HCT116 (cell line): ENCODE measurements around the gene BCDIN3D. TPM values are rescaled to one million over a fixed set of nuclear protein-coding genes. Genes with fewer than 3 reads are reported as not detected.

Experiments
- ATAC-seq: fragments of 200-7000 bp; cut with Tn5 transposase; 2 replicates; pipeline ENCODE4 v1.9.1; 2020; ENCODE audit warnings: mild to moderate bottlenecking, moderate library complexity
- BruUV-seq: library from RNA; stranded (reverse); fragments of 400-500 nt; replicated peaks from 2 replicates; lab custom pipeline; 2021; lab: Mats Ljungman, UMichigan
- CTCF ChIA-PET: fragments of 300-600 bp; sonication (Branson Sonifier 250); formaldehyde crosslinking; loops from one replicate; lab custom pipeline; 2021; ENCODE audit warnings: antibody characterized with exemption; lab: Charles Lee
- POLR2A ChIA-PET: fragments of 300-600, 350-600 bp; sonication (Branson Sonifier 250); formaldehyde crosslinking; loops from one replicate; lab custom pipeline; 2021; ENCODE audit warnings: antibody characterized with exemption; lab: Charles Lee
- RAD21 ChIA-PET, 2 experiments: fragments of 300-600 bp; sonication (Branson Sonifier 250); formaldehyde crosslinking; loops; one replicate each; lab custom pipeline; 2023; ENCODE audit warnings: low total read pairs in 2 of 2; ENCODE audit not compliant: uncharacterized antibody in 2 of 2, unreplicated experiment in 2 of 2, low non-redundant PET in 1 of 2; lab: Charles Lee
- DNase-seq: peaks from one replicate; pipeline ENCODE4 v3.0.0-alpha.2; 2010; ENCODE audit warnings: low read depth, low spot score
- H2AFZ ChIP-seq: fragments of 200-600 bp; shearing (Covaris generic), sonication (generic); 2 replicates; pipeline ENCODE4 v1.6.1; 2017; ENCODE audit warnings: low read depth, mixed run types, mixed read lengths, antibody characterized with exemption, low read length; ENCODE audit not compliant: poor library complexity, severe bottlenecking
- H3K27ac ChIP-seq: 2 replicates; pipeline ENCODE4 v1.5.1; 2012; ENCODE audit warnings: low read depth, low read length
- H3K27me3 ChIP-seq: fragments of 200-600 bp; sonication (generic); 2 replicates; pipeline ENCODE4 v1.6.1; 2016; ENCODE audit warnings: mixed run types, low read length, mixed read lengths; ENCODE audit not compliant: insufficient read depth
- H3K36me3 ChIP-seq, 2 experiments: fragments of 200-500 bp in 1 of 2; fragments of 200-600 bp in 1 of 2; sonication (Bioruptor generic) in 1 of 2; sonication (generic) in 1 of 2; 2 replicates each; pipeline versions ENCODE4 v1.5.1 to v1.6.1; 2014 to 2016; ENCODE audit warnings: low read length in 2 of 2, inconsistent platforms in 1 of 2, mixed read lengths in 1 of 2, mixed run types in 1 of 2; ENCODE audit not compliant: insufficient read depth in 2 of 2, control insufficient read depth in 1 of 2
- H3K4me1 ChIP-seq, 2 experiments: fragments of 200-600 bp in 1 of 2; sonication (generic) in 1 of 2; 2 replicates each; pipeline versions ENCODE4 v1.5.1 to v1.6.1; 2012 to 2017; ENCODE audit warnings: low read length in 2 of 2, inconsistent platforms in 1 of 2, mild to moderate bottlenecking in 1 of 2, mixed read lengths in 1 of 2, mixed run types in 1 of 2, moderate library complexity in 1 of 2; ENCODE audit not compliant: insufficient read depth in 2 of 2, control insufficient read depth in 1 of 2
- H3K4me2 ChIP-seq: fragments of 200-600 bp; sonication (generic); 2 replicates; pipeline ENCODE4 v1.6.1; 2017; ENCODE audit warnings: mixed run types, low read length, mixed read lengths
- H3K4me3 ChIP-seq, 2 experiments: fragments of 200-600 bp in 1 of 2; sonication (generic) in 1 of 2; replicated peaks in 1 of 2; 2 replicates each; pipeline ENCODE4 v1.5.1; 2011 to 2016; ENCODE audit warnings: low read length in 2 of 2, control low read depth in 1 of 2, low read depth in 1 of 2, mild to moderate bottlenecking in 1 of 2, mixed read lengths in 1 of 2, mixed run types in 1 of 2
- H3K79me2 ChIP-seq: fragments of 200-600 bp; sonication (generic); 2 replicates; pipeline ENCODE4 v1.6.1; 2017; ENCODE audit warnings: mild to moderate bottlenecking, mixed run types, low read length, moderate library complexity, mixed read lengths; ENCODE audit not compliant: insufficient read depth
- H3K9ac ChIP-seq: fragments of 200-600 bp; sonication (generic); 2 replicates; pipeline ENCODE4 v1.6.1; 2016; ENCODE audit warnings: low read length, mixed read lengths
- H3K9me2 ChIP-seq: fragments of 200-600 bp; sonication (generic), shearing (Covaris generic); 2 replicates; pipeline ENCODE4 v1.6.1; 2017; ENCODE audit warnings: mixed run types, mild to moderate bottlenecking, moderate library complexity; ENCODE audit not compliant: insufficient read depth
- H3K9me3 ChIP-seq, 2 experiments: fragments of 200-500 bp in 1 of 2; fragments of 200-600 bp in 1 of 2; sonication (Bioruptor generic) in 1 of 2; sonication (generic) in 1 of 2; 2 replicates each; pipeline ENCODE4 v1.6.1; 2014 to 2017; ENCODE audit warnings: low read length in 2 of 2, mixed read lengths in 2 of 2, inconsistent platforms in 1 of 2, low read depth in 1 of 2, mild to moderate bottlenecking in 1 of 2, mixed run types in 1 of 2, moderate library complexity in 1 of 2; ENCODE audit not compliant: control insufficient read depth in 1 of 2, insufficient read depth in 1 of 2
- H4K20me1 ChIP-seq: fragments of 200-600 bp; sonication (generic), shearing (Covaris generic); 2 replicates; pipeline ENCODE4 v1.6.1; 2017; ENCODE audit warnings: mixed run types, mild to moderate bottlenecking, moderate library complexity; ENCODE audit not compliant: insufficient read depth
- CBX3 ChIP-seq: IDR thresholded peaks from 2 replicates; pipeline ENCODE4 v1.6.1; 2012; ENCODE audit warnings: low read depth
- CTCF ChIP-seq, 3 experiments: fragments of 200-600 bp in 1 of 3; sonication (generic) in 1 of 3; IDR thresholded peaks in 2 of 3; conservative IDR thresholded peaks in 1 of 3; 2 replicates each; pipeline ENCODE4 v1.5.1; 2012 to 2017; ENCODE audit warnings: low read depth in 2 of 3, low read length in 2 of 3, antibody characterized with exemption in 1 of 3, borderline replicate concordance in 1 of 3, control low read depth in 1 of 3, mild to moderate bottlenecking in 1 of 3, mixed read lengths in 1 of 3, mixed run types in 1 of 3, moderate library complexity in 1 of 3; ENCODE audit not compliant: insufficient read depth in 1 of 3
- EGR1 ChIP-seq: IDR thresholded peaks from 2 replicates; pipeline ENCODE4 v1.6.1; 2012; ENCODE audit warnings: low read depth
- RAD21 ChIP-seq: IDR thresholded peaks from 2 replicates; pipeline ENCODE4 v1.6.1; 2012; ENCODE audit warnings: low read depth, mild to moderate bottlenecking
- SP1 ChIP-seq: IDR thresholded peaks from 2 replicates; pipeline ENCODE4 v1.6.1; 2012; ENCODE audit warnings: low read depth
- intact Hi-C: fragments of 100-400 bp; cut with micrococcal nuclease; formaldehyde crosslinking; loops from 2 replicates; pipeline ENCODE4 v1.10.0; 2022
- total RNA-seq: library from RNA; stranded (reverse); gene quantifications from one replicate; pipeline ENCODE4 v1.2.1, GENCODE V29; 2021; ENCODE audit not compliant: unreplicated experiment
- TF ChIP-seq, protein P1 (sequence below): IDR thresholded peaks from 2 replicates; pipeline ENCODE4 v1.6.1; 2012
- TF ChIP-seq, protein P2 (sequence below): IDR thresholded peaks from 2 replicates; pipeline ENCODE4 v1.6.1; 2011; ENCODE audit warnings: mild to moderate bottlenecking, low read length, moderate library complexity; ENCODE audit not compliant: insufficient replicate concordance; ENCODE audit errors: extremely low read depth

The BCDIN3D gene
- total RNA-seq, 1 experiment from 2014 or later: 5.7 TPM

DNA sequence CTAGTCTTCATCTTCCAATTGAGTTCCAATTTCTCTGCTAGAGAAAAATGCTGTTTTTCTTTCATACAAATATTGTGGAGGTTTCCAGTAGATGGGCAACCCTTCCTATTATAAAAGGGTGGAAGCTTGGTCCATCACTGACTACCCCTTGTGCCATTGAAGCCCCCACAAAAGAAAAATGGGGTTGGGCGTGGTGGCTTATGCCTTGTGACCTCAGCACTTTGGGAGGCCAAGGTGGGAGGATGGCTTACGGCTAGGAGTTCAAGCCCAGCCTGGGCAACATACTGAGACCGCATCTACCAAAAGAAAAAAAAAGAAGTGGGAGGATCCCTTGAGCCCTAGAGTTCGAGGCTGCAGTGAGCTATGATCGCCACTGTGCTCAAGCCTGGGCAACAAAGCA lies 37.5 kb downstream of the BCDIN3D start:
- no peak overlapping the region for H3K4me3 ChIP-seq
- no peak for TF ChIP-seq CTCF (IDR thresholded peaks at IDR 0.05 in 2 of 3, conservative IDR thresholded peaks at IDR 0.05 in 1 of 3; ENCODE audit: borderline replicate concordance in 1 of 3, insufficient read depth in 1 of 3, low read depth in 2 of 3, low read length in 2 of 3)
- no peaks in the 10 kb centered on the region for H3K9me2 ChIP-seq
- ChIA-PET CTCF (interaction anchor here (1.0 kb wide), 1 partner anchor 64 kb away, joined by 3 read pairs; the partner anchor contains the start of gene TMBIM6), RAD21 (no interaction called here), POLR2A (no interaction called here)
- no TSS peak for BruUV-seq
- no peaks in the 10 kb centered on the region for H3K27me3 ChIP-seq
- no peaks in the 10 kb centered on the region for H3K36me3 ChIP-seq
- intact Hi-C loops: no loop called here
- H3K9me3 ChIP-seq: no peaks in the 10 kb centered on the region
- no peaks in the 10 kb centered on the region for H3K79me2 ChIP-seq
- no peaks in the 10 kb centered on the region for H3K4me1 ChIP-seq
- H2AFZ ChIP-seq: no peak overlapping the region
- no peak overlapping the region for H3K27ac ChIP-seq
- ATAC-seq: no peak
- H3K4me2 ChIP-seq: no peak overlapping the region
- H3K9ac ChIP-seq: no peak overlapping the region
- no peaks in the 10 kb centered on the region for H4K20me1 ChIP-seq
- DNase-seq: no peak

DNA sequence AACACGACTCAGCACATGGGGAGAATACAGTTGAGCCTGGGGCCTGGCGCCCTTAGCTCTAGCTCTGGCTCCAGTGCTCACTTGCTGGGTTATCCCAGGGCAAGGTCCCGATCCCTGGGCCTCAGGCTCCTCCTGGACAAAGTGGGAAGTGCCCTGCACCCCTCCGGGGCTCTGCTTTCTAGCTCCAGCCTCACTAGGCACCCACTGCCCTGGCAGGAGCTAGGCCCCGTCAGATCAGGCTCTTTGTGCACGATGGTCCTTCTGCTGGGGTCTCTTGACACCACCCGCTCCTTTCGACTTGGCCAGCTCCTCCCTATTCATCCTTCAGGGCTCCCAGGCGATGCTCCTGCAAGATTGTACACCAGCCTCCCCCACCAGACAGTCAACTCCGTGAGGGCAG lies 38.1 kb downstream of the BCDIN3D start:
- TSS peak; percentile 14 for BruUV-seq

More for the DNA sequence above, 38.1 kb downstream of the BCDIN3D start:
- ATAC-seq (no peak), DNase-seq (no peak)
- TF ChIP-seq, protein P1, sequence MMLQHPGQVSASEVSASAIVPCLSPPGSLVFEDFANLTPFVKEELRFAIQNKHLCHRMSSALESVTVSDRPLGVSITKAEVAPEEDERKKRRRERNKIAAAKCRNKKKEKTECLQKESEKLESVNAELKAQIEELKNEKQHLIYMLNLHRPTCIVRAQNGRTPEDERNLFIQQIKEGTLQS: no peak
- TF ChIP-seq RAD21: no peak
- no peak for TF ChIP-seq EGR1
- no peak for TF ChIP-seq CBX3
- TF ChIP-seq SP1: no peak
- TF ChIP-seq, protein P2, sequence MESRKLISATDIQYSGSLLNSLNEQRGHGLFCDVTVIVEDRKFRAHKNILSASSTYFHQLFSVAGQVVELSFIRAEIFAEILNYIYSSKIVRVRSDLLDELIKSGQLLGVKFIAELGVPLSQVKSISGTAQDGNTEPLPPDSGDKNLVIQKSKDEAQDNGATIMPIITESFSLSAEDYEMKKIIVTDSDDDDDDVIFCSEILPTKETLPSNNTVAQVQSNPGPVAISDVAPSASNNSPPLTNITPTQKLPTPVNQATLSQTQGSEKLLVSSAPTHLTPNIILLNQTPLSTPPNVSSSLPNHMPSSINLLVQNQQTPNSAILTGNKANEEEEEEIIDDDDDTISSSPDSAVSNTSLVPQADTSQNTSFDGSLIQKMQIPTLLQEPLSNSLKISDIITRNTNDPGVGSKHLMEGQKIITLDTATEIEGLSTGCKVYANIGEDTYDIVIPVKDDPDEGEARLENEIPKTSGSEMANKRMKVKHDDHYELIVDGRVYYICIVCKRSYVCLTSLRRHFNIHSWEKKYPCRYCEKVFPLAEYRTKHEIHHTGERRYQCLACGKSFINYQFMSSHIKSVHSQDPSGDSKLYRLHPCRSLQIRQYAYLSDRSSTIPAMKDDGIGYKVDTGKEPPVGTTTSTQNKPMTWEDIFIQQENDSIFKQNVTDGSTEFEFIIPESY: no peak
- ChIA-PET RAD21 (no interaction called here), POLR2A (no interaction called here), CTCF (no interaction called here)
- no peaks in the 10 kb centered on the region for H3K79me2 ChIP-seq
- H3K36me3 ChIP-seq: no peaks in the 10 kb centered on the region
- H3K9me3 ChIP-seq: no peaks in the 10 kb centered on the region
- no peaks in the 10 kb centered on the region for H3K27me3 ChIP-seq
- intact Hi-C loops: no loop called here
- H4K20me1 ChIP-seq: no peaks in the 10 kb centered on the region
- no peak overlapping the region for H3K9ac ChIP-seq
- H3K4me3 ChIP-seq: no peak overlapping the region
- H3K4me1 ChIP-seq: no peaks in the 10 kb centered on the region
- no peaks in the 10 kb centered on the region for H3K9me2 ChIP-seq
- no peak overlapping the region for H2AFZ ChIP-seq
- no peak overlapping the region for H3K27ac ChIP-seq
- H3K4me2 ChIP-seq: no peak overlapping the region
